Limb (tissue), 2 donors: ENCODE data around the gene GID4.

Experiments
- DNase-seq, 2 donors: peaks; one replicate each; pipeline ENCODE4 v3.0.0-alpha.2; 2016; ENCODE audit errors: extremely low spot score in 2 of 2

Gene GID4

GRCh38 chr17:18043491-18043890, 4.3 kb downstream of the GID4 start:
- no peak for DNase-seq

GRCh38 chr17:18044609-18045008, 5.4 kb downstream of the GID4 start:
- DNase-seq, result no peak

GRCh38 chr17:18045691-18046350, 6.6 kb downstream of the GID4 start:
- no peak for DNase-seq

- DNase-seq, result no peak
These were observed 16.4 kb downstream of the GID4 start for GRCh38 chr17:18055597-18055996.

GRCh38 chr17:18056214-18056613, 17.0 kb downstream of the GID4 start:
- no peak for DNase-seq

GRCh38 chr17:18059283-18059682, 20.1 kb downstream of the GID4 start:
- DNase-seq, result no peak

GRCh38 chr17:18064053-18064452, 24.8 kb downstream of the GID4 start:
- no peak for DNase-seq

GRCh38 chr17:18065546-18065945, 26.3 kb downstream of the GID4 start:
- DNase-seq, result no peak

- DNase-seq, result no peak
These were observed 27.7 kb downstream of the GID4 start for GRCh38 chr17:18066866-18067265.

- no peak for DNase-seq
These were observed 29.9 kb downstream of the GID4 start for GRCh38 chr17:18069101-18069500.

GRCh38 chr17:18070861-18071340, 31.7 kb downstream of the GID4 start:
- peak; percentile 12 to 51 for DNase-seq

GRCh38 chr17:18071751-18072150, 32.5 kb downstream of the GID4 start:
- DNase-seq, result no peak

- no peak for DNase-seq
These were observed 35.5 kb downstream of the GID4 start for GRCh38 chr17:18074566-18075272.

- peak in 1 of 2 donors; percentile 26 for DNase-seq
These were observed 37.7 kb downstream of the GID4 start for GRCh38 chr17:18076936-18077335.

- no peak for DNase-seq
These were observed 40.3 kb downstream of the GID4 start for GRCh38 chr17:18079543-18079942.

GRCh38 chr17:18084256-18084655, 45.0 kb downstream of the GID4 start:
- no peak for DNase-seq

GRCh38 chr17:18087610-18088491, 48.6 kb downstream of the GID4 start, which contains the start of gene DRG2:
DRG2 (plus strand) TSS chr17:18087948; CDS start chr17:18088024, 76 bp downstream.
- DNase-seq, result peak; percentile 87 to 97

- DNase-seq, result no peak
These were observed 50.4 kb downstream of the GID4 start for GRCh38 chr17:18089613-18090012.

GRCh38 chr17:18093616-18094408, 54.6 kb downstream of the GID4 start:
- DNase-seq, result no peak

- no peak for DNase-seq
These were observed 55.2 kb downstream of the GID4 start for GRCh38 chr17:18094409-18094807.

- no peak for DNase-seq
These were observed 60.3 kb downstream of the GID4 start for GRCh38 chr17:18099516-18099915.
